Right atrium auricular region (tissue), 2 donors: Measurements from ENCODE around the gene RPTOR. TPM values are rescaled to one million over a fixed set of nuclear protein-coding genes. Genes with fewer than 3 reads are reported as not detected.

Experiments used
- DNase-seq: peaks from one replicate; pipeline ENCODE4 v3.0.0-alpha.2; 2019; ENCODE audit warnings: low spot score
- H3K27ac ChIP-seq, 2 donors: fragments of 200-600 bp; sonication (generic); 1 replicate in 1 of 2; 2 replicates in 1 of 2; pipeline ENCODE4 v1.5.1; 2016 to 2019
- H3K27me3 ChIP-seq, 2 donors: fragments of 200-600 bp; sonication (generic); one replicate each; pipeline versions ENCODE4 v1.5.1 to v1.6.0; 2017 to 2019
- H3K36me3 ChIP-seq: fragments of 200-600 bp; sonication (generic); one replicate; pipeline ENCODE4 v1.5.1; 2016
- H3K4me1 ChIP-seq, 2 donors: fragments of 200-600 bp; sonication (generic); one replicate each; pipeline versions ENCODE4 v1.5.1 to v1.6.0; 2017 to 2019
- H3K4me3 ChIP-seq, 2 donors: fragments of 200-600 bp; sonication (generic); 1 replicate in 1 of 2; 2 replicates in 1 of 2; pipeline ENCODE4 v1.5.1; 2017 to 2019; ENCODE audit warnings: mild to moderate bottlenecking in 1 of 2, moderate library complexity in 1 of 2
- H3K9me3 ChIP-seq, 2 donors: fragments of 200-600 bp; sonication (generic); one replicate each; pipeline ENCODE4 v1.5.1; 2019
- total RNA-seq, 2 donors: library from RNA; depleted of rRNA; stranded (reverse); fragments of >200 nt; gene quantifications; one replicate each; pipeline ENCODE4 v1.1.0, GENCODE V29; 2016
- TF ChIP-seq, protein P1 (sequence below), 2 donors: fragments of 200-600 bp; sonication (generic); IDR thresholded peaks; one replicate each; pipeline ENCODE4 v1.5.1; 2019; ENCODE audit warnings: antibody characterized with exemption in 2 of 2

The RPTOR gene
- total RNA-seq, 2 donors from 2014 or later, result 19.9 to 22.6 TPM

DNA sequence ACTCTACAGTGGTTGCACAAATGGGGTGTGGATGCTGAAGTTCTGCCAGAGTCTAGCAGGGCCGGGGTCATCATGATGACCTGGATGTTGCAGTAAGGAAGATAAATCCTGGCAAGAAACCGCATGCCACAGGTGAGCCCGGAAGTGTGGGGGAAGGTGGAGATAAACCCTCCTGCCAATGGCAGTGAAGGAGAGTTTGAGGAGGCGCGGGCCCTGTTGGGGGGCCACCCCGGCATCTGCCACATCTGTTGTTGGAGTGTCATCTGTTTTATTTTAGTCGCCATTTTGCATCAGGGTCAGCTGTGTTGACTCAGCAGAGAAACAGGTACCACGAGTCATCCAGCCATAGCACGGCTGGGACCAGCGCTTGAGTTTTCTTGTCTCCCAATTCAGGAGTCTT lies 273.2 kb downstream of the RPTOR start:
- H3K9me3 ChIP-seq, result no peaks in the 10 kb centered on the region
- H3K4me3 ChIP-seq, result no peak overlapping the region
- no peak overlapping the region for H3K27ac ChIP-seq
- TF ChIP-seq, protein P1, sequence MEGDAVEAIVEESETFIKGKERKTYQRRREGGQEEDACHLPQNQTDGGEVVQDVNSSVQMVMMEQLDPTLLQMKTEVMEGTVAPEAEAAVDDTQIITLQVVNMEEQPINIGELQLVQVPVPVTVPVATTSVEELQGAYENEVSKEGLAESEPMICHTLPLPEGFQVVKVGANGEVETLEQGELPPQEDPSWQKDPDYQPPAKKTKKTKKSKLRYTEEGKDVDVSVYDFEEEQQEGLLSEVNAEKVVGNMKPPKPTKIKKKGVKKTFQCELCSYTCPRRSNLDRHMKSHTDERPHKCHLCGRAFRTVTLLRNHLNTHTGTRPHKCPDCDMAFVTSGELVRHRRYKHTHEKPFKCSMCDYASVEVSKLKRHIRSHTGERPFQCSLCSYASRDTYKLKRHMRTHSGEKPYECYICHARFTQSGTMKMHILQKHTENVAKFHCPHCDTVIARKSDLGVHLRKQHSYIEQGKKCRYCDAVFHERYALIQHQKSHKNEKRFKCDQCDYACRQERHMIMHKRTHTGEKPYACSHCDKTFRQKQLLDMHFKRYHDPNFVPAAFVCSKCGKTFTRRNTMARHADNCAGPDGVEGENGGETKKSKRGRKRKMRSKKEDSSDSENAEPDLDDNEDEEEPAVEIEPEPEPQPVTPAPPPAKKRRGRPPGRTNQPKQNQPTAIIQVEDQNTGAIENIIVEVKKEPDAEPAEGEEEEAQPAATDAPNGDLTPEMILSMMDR (IDR thresholded peaks at IDR 0.05), result no peak
- no peaks in the 10 kb centered on the region for H3K4me1 ChIP-seq
- peaks cover 4% of the 10 kb centered on the region for H3K36me3 ChIP-seq
- DNase-seq, result no peak
- H3K27me3 ChIP-seq, result no peaks in the 10 kb centered on the region

DNA sequence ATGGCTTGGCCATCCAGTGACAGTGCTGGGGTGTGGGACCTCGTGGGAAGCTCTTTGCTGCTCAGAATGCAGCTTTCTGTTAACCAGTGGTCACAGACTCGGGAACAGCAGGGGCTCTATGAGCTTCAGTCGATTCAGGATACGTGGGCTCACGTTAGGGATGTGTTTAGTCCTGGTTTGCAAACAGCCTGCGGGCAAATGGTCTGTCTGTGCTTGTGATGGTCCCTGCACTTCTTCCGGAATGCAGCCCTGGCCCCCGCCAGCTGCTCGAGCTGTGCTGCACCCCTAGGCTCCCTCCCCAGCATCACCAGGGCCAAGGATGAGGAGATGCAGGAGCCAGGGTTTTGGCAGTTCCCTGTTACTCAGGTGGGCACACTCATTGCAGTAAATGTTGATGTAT lies 274.2 kb downstream of the RPTOR start:
- Histone ChIP-seq H3K4me1 (no peaks in the 10 kb centered on the region), H3K9me3 (no peaks in the 10 kb centered on the region), H3K36me3 (peaks cover 12% of the 10 kb centered on the region), H3K27me3 (no peaks in the 10 kb centered on the region), H3K4me3 (no peak overlapping the region), H3K27ac (no peak overlapping the region)
- DNase-seq, result no peak
- TF ChIP-seq, protein P1 (IDR thresholded peaks at IDR 0.05), result no peak

DNA sequence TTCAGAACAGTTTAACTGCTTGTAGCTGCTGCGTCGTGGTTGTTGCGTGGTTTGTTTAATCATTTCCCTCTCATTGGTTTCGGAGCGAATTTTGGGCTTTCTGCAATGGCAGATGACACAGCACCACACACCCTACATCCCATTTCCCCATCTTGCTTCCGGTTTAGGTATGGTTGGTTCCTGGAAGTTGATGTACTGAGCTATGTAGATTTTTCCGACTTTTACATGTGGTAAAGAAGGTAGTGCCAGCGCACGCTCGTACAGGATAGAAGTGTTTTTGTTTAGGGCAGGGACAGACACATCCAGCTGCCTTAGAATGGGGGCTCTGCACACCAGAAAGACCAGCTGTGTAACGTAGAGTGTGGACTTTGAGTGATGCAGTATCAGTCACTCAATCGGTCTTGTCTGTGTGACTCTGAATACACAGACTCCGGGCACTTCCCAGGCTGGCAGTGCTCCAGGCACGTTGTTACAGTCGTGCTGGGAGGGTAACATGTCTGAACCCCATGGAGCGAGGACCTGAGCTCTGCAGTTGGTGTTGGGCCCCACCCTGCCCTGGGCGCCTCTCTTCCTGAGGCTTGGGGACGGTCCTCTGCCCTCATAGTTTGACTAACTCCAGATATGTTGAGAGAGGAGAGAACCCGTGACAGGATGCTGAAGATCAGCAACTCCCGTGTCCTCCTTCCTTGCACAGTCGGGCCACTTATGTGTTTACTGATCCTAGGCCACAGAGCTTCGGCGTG lies 275.0 kb downstream of the RPTOR start:
- TF ChIP-seq, protein P1 (IDR thresholded peaks at IDR 0.05), result no peak
- H3K9me3 ChIP-seq, result no peaks in the 10 kb centered on the region
- peaks cover 12% of the 10 kb centered on the region for H3K36me3 ChIP-seq
- no peak for DNase-seq
- H3K27me3 ChIP-seq, result no peaks in the 10 kb centered on the region
- H3K27ac ChIP-seq, result no peak overlapping the region
- H3K4me3 ChIP-seq, result no peak overlapping the region
- no peaks in the 10 kb centered on the region for H3K4me1 ChIP-seq

DNA sequence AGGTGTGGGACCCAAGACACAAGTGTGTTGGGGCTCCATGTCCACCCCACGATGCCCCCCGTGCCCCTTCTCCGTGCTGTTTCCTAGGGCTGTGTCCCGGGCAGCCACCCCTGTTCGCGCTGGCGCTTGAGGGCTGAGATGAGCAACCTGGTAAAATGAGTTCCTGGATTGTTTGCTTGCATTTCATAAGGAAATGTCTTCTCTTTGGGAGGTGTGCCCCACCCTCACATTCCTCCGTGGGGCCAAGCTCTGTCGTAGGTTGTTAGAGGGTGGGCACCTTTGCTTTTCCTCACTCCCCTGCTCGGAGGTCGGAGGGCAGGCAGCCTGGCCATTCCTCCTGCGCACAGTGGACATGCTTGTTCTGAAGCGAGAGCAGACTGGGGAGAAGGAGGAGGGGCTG lies 275.7 kb downstream of the RPTOR start:
- Histone ChIP-seq H3K36me3 (peaks cover 12% of the 10 kb centered on the region), H3K9me3 (no peaks in the 10 kb centered on the region), H3K4me1 (no peaks in the 10 kb centered on the region), H3K4me3 (no peak overlapping the region), H3K27me3 (no peaks in the 10 kb centered on the region), H3K27ac (no peak overlapping the region)
- DNase-seq, result no peak
- TF ChIP-seq, protein P1 (IDR thresholded peaks at IDR 0.05), result no peak

DNA sequence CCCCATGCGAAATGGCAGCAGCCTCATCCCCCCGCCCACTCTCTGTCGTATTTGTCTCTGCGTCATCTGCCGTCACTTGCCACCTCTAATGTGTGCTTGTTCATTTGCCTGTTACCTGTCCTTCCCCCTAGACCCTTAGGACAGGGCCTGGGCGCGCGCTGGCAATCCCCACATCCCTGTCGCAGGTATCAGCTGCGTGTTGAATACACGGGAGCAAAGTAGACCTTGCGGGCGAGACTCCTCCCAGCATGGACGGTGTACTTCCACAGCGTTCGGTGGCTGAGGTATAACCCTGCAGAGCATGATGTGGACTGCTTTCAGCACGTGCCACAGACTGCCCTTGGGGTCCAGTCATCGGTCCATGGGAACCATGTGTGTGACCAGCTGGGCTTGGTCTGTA lies 276.9 kb downstream of the RPTOR start:
- H3K4me1 ChIP-seq, result peaks cover 0 to 4% of the 10 kb centered on the region in 2 donors
- H3K36me3 ChIP-seq, result peaks cover 12% of the 10 kb centered on the region
- H3K27ac ChIP-seq, result no peak overlapping the region
- DNase-seq, result no peak
- no peaks in the 10 kb centered on the region for H3K9me3 ChIP-seq
- H3K27me3 ChIP-seq, result no peaks in the 10 kb centered on the region
- TF ChIP-seq, protein P1 (IDR thresholded peaks at IDR 0.05), result no peak
- no peak overlapping the region for H3K4me3 ChIP-seq
